ENCODE measurements around the gene SERINC2. TPM values are rescaled to one million over a fixed set of nuclear protein-coding genes. Genes with fewer than 3 reads are reported as not detected.

The SERINC2 gene
- total and polyA plus RNA-seq, 9 of the 15 experiments (the other 6 are each of a cell fraction or from before 2014, with no cell fraction given), result 0.07 to 1.2 (median 0.70) TPM; not detected in 2

DNA sequence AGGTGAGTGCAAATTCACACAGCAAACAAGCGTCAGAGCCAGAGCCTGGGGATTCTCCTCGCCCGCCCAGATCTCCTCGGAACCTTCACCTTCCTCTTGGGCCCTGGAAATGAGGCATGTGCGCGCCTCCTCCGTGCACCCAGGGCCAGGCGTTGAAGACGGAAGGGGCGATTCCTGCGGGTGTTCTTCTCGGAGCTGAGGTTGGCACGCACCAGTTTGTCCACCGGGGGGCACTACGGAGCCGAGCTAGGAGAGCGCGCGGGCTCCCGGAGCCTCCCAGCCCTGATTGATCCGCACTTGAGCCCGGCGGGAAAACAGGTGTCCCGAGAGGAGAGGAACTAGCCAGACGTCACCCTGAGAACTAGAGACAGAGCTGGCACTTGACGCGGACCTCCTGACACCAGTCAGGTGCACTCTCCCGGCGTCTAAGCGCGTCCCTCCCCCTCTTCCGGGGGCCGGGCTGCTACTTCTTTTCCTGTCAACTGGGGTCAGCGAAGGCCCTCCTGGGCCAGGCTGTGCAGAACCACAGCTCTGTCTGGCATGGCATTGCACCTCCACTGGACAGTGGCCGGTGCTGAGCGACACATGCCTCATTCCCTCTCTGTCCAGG lies 18.3 kb upstream of the SERINC2 start:
- 0 out of 2 replicates have a peak, but pooled peaks cover 15% of the 10 kb centered on the region for H4K20me1 ChIP-seq (replicated peaks; ENCODE audit: control insufficient read depth, insufficient read depth, low read length)
- FAIRE-seq (peak; percentile 92), ATAC-seq (peak; percentile 97), DNase-seq (ENCODE audit: extremely low read depth in 1 of 4, low spot score in 3 of 4) (peak; percentile 86 to 88 (median 87))
- ChIA-PET POLR2A (interaction anchor here (0.6 to 1.3 kb wide), 12 partner anchors 9 to 1360 kb away, joined by 3 to 6 read pairs (median 3); partner anchors contain the start of gene FABP3), CTCF (ENCODE audit: low intra/inter-chr PET ratio) (interaction anchor here (0.8 to 4.2 kb wide), 4 partner anchors 20 to 212 kb away, joined by 3 to 52 read pairs (median 12); no protein-coding TSS in a partner anchor)
- H3K9me1 ChIP-seq (ENCODE audit: control insufficient read depth, insufficient read depth, low read length), result no peaks in the 10 kb centered on the region
- H3K79me2 ChIP-seq (ENCODE audit: control insufficient read depth, insufficient read depth, low read length), result no peaks in the 10 kb centered on the region
- H3K36me3 ChIP-seq (ENCODE audit: control insufficient read depth, insufficient read depth, low read length), result no peaks in the 10 kb centered on the region
- intact Hi-C loops (cut with micrococcal nuclease), result loop anchor here (10.0 kb wide), 1 partner anchor 210 kb away; no protein-coding TSS in a partner anchor
- in situ Hi-C loops (cut with MboI), result no loop called here
- peak overlapping the region; percentile 83 for H3K4me2 ChIP-seq (ENCODE audit: insufficient read depth, low read length)
- H3K27me3 ChIP-seq (ENCODE audit: control insufficient read depth in 2 of 2, insufficient read depth in 2 of 2, low read length in 2 of 2), result peaks cover 2 to 16% of the 10 kb centered on the region in 2 experiments; a peak in 3 of 5 replicates
- WGBS (ENCODE audit: insufficient coverage, low coverage, missing lambda C conversion rate), result 2% methylated on average over 30 of the region's 36 CpGs
- H3K4me3 ChIP-seq, result peak overlapping the region; percentile 33
- peak overlapping the region; percentile 4 to 85; a peak in 3 of 4 replicates for H3K9ac ChIP-seq (ENCODE audit: insufficient read depth in 1 of 2, low read depth in 2 of 2, low read length in 2 of 2)
- no peak overlapping the region for H3K27ac ChIP-seq (ENCODE audit: extremely low read depth, low read depth, low read length)
- no TSS peak for BruUV-seq (replicated peaks)
- peaks cover 8 to 12% of the 10 kb centered on the region in 2 experiments; a peak in 4 of 5 replicates for H3K4me1 ChIP-seq (replicated peaks in 1 of 2; ENCODE audit: control insufficient read depth in 2 of 2, insufficient read depth in 2 of 2, low read length in 2 of 2)
- H3K9me3 ChIP-seq (replicated peaks; ENCODE audit: control insufficient read depth, insufficient read depth, low read depth, low read length), result no peaks in the 10 kb centered on the region
- H2AFZ ChIP-seq (ENCODE audit: low read depth, low read length), result peak overlapping the region; percentile 86
- TF ChIP-seq ZNF174 (CRISPR knock-in tag; IDR thresholded peaks at IDR 0.05), result no peak
- TF ChIP-seq NFRKB (IDR thresholded peaks at IDR 0.05; ENCODE audit: low read depth), result no peak
- TF ChIP-seq, protein P1, sequence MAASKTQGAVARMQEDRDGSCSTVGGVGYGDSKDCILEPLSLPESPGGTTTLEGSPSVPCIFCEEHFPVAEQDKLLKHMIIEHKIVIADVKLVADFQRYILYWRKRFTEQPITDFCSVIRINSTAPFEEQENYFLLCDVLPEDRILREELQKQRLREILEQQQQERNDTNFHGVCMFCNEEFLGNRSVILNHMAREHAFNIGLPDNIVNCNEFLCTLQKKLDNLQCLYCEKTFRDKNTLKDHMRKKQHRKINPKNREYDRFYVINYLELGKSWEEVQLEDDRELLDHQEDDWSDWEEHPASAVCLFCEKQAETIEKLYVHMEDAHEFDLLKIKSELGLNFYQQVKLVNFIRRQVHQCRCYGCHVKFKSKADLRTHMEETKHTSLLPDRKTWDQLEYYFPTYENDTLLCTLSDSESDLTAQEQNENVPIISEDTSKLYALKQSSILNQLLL (CRISPR knock-in tag; IDR thresholded peaks at IDR 0.05; ENCODE audit: borderline replicate concordance), result no peak
- TF ChIP-seq CHD1 (IDR thresholded peaks at IDR 0.05; ENCODE audit: low read length), result no peak
- TF ChIP-seq BRF1 (IDR thresholded peaks at IDR 0.05; ENCODE audit: borderline replicate concordance, extremely low read depth, insufficient read length), result no peak
- TF ChIP-seq SPI1 (IDR thresholded peaks at IDR 0.05; ENCODE audit: borderline replicate concordance, low read depth, low read length), result no peak
- TF ChIP-seq ZNF695 (CRISPR knock-in tag; IDR thresholded peaks at IDR 0.05), result no peak
- no peak for TF ChIP-seq FOXJ3 (CRISPR knock-in tag; IDR thresholded peaks at IDR 0.05)
- TF ChIP-seq PHF8 (IDR thresholded peaks at IDR 0.05; ENCODE audit: borderline replicate concordance, low read length), result no peak
- no peak for TF ChIP-seq TCF7 (IDR thresholded peaks at IDR 0.05; ENCODE audit: borderline replicate concordance)
- TF ChIP-seq, protein P2, sequence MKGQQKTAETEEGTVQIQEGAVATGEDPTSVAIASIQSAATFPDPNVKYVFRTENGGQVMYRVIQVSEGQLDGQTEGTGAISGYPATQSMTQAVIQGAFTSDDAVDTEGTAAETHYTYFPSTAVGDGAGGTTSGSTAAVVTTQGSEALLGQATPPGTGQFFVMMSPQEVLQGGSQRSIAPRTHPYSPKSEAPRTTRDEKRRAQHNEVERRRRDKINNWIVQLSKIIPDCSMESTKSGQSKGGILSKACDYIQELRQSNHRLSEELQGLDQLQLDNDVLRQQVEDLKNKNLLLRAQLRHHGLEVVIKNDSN (CRISPR knock-in tag; IDR thresholded peaks at IDR 0.05), result no peak
- TF ChIP-seq GATA2 (CRISPR knock-in tag; IDR thresholded peaks at IDR 0.05), result no peak
- TF ChIP-seq ARID1B (IDR thresholded peaks at IDR 0.05), result 0 out of 2 replicates have a peak, but pooled peaks have one; percentile 9
- TF ChIP-seq ZNF197 (CRISPR knock-in tag; IDR thresholded peaks at IDR 0.05; ENCODE audit: low read depth), result no peak
- TF ChIP-seq STAG1 (CRISPR knock-in tag; IDR thresholded peaks at IDR 0.05; ENCODE audit: borderline replicate concordance), result peak; percentile 49; the same call in 1 of the 2 replicates
- no peak for TF ChIP-seq MED1 (CRISPR knock-in tag; IDR thresholded peaks at IDR 0.05; ENCODE audit: borderline replicate concordance)
- TF ChIP-seq ZNF3 (CRISPR knock-in tag; IDR thresholded peaks at IDR 0.05), result no peak

Data from K562 (cell line).